ENCODE results near the gene S1PR5.
"Not testable (repeated sequence)": the region's sequence is repeated elsewhere in the genome, so short reads cannot be mapped to it uniquely, and the experiment has no call there.

S1PR5 gene

DNA sequence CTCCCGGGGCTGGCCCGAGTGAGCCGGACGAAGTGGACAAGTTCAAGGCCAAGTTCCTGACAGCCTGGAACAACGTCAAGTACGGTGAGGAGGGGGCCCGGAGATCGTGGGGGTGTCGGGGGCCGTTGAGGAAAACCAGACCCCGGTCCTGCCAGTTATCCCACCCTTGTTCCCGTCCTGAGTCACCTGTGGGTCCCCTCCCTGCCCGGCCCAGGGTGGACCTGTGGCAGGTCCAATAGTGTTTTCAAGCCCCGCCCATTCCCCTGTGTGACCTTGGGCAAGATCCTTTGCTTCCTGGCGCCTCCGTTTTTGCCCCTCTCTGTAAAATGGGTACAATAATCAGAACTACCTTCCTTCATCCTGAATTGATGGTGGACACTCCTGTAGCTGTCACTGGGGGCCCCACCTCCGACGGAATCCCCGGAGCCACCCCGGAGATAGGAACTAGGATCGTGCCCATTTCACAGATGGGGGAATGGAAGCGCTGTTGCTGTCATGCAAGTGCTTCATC is 27.1 kb upstream of the S1PR5 start:
- H3K4me1 ChIP-seq (ENCODE audit: control insufficient read depth, insufficient read depth, low read length, poor library complexity, severe bottlenecking): no peaks in the 10 kb centered on the region
- H3K4me3 ChIP-seq (ENCODE audit: extremely low read depth, insufficient read depth, low read length, poor library complexity, severe bottlenecking): peak overlapping the region; percentile 80
- H3K36me3 ChIP-seq (ENCODE audit: control insufficient read depth, insufficient read depth, low read length): peaks cover 24% of the 10 kb centered on the region
- H3K9me3 ChIP-seq (ENCODE audit: control insufficient read depth, low read length): no peaks in the 10 kb centered on the region
- 31 to 34% methylated on average over 18 to 20 of the region's 22 CpGs for WGBS, 2 experiments (ENCODE audit: insufficient coverage in 2 of 2)
- no peak overlapping the region for H3K27ac ChIP-seq (ENCODE audit: low read depth, low read length, severe bottlenecking)

DNA sequence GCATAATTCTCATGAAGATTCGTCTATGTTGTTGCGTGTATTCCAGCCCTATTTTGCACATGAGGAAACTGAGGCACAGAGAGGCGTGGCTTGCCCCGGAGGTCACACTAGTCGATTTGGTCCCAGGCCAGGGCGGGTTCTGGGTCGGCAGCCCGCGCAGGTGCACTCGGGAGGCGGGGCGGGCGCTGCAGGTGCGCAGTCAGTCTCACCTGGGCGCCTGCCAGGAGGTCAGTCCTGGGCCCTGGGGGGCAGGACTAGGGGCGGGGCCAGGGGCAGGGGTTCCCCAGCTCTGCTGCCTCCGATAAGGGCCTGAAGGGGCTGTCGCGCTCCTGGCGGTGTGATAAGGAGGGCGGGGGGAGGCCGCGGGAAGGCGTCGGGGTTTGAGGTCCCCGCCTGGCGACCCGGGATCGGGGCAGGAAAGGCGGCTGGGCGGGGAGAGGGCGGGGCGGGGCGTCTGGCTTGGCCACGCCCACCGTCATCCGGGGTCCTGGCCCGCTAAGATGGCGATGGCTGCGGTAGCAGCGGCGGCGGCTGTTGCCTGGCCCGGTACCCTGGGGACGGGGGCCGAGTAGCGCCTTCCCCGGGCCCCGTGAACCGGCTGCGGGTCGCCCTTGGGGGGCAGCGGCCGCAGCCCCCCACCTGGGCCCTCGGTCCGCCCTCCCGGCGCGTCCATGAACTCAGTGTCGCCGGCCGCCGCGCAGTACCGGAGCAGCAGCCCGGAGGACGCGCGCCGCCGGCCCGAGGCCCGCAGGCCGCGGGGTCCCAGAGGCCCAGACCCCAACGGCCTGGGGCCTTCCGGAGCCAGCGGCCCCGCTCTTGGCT is 26.4 kb upstream of the S1PR5 start, which contains the start of gene ATG4D:
TSS of gene ATG4D (plus strand) at position 485 of the 822 bp plus-strand sequence. CDS start at position 672, 187 bp downstream.
- Histone ChIP-seq H3K4me3 (ENCODE audit: extremely low read depth, insufficient read depth, low read length, poor library complexity, severe bottlenecking) (peak within 1 kb of the TSS; percentile 80), H3K9me3 (ENCODE audit: control insufficient read depth, low read length) (no peaks in the 10 kb centered on the region), H3K4me1 (ENCODE audit: control insufficient read depth, insufficient read depth, low read length, poor library complexity, severe bottlenecking) (no peaks in the 10 kb centered on the region), H3K36me3 (ENCODE audit: control insufficient read depth, insufficient read depth, low read length) (peaks cover 18% of the 10 kb centered on the region), H3K27ac (ENCODE audit: low read depth, low read length, severe bottlenecking) (no peak within 1 kb of the TSS)
- WGBS, 2 experiments (ENCODE audit: insufficient coverage in 2 of 2): 3% methylated on average over 47 to 64 of the region's 79 CpGs

DNA sequence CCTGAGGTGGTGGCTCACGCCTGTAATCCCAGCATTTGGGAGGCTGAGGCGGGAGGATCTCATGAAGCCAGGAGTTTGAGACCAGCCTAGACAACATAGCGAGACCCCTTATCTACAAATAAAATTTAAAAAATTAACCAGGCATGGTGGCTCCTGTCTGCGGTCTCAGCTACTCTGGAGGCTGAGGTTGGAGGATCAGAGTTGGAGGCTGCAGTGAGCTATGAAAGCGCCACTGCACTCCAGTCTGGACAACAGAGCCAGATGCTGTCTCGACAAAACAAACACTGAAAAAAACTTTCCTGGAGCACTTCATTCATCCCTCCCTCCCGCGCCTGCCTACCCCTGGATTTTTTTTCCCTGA is 25.8 kb upstream of the S1PR5 start:
- Histone ChIP-seq H3K4me1 (ENCODE audit: control insufficient read depth, insufficient read depth, low read length, poor library complexity, severe bottlenecking) (no peaks in the 10 kb centered on the region), H3K4me3 (ENCODE audit: extremely low read depth, insufficient read depth, low read length, poor library complexity, severe bottlenecking) (peak overlapping the region; percentile 80), H3K36me3 (ENCODE audit: control insufficient read depth, insufficient read depth, low read length) (peaks cover 12% of the 10 kb centered on the region), H3K27ac (ENCODE audit: low read depth, low read length, severe bottlenecking) (no peak overlapping the region), H3K9me3 (ENCODE audit: control insufficient read depth, low read length) (no peaks in the 10 kb centered on the region)
- WGBS, 2 experiments (ENCODE audit: insufficient coverage in 2 of 2): 71% methylated on average over 6 to 7 of the region's 8 CpGs

DNA sequence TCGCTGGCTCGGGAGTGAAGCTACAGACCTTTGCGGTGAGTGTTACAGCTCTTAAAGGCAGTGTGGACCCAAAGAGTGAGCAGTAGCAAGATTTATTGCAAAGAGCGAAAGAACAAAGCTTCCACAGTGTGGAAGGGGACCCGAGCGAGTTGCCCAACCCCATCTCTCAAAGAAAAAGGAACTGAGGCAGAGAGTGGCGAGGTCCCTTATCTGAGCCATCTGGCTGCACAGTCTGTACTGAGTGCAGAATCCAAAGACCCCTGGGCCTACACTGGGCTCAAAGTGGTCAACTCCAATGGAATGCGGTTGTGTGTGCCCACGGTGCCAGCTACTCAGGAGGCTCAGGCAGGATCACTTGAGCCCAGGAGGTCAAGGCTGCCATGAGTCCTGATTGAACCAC is 21.8 kb upstream of the S1PR5 start:
- not testable (repeated sequence) for H3K4me3 ChIP-seq (ENCODE audit: extremely low read depth, insufficient read depth, low read length, poor library complexity, severe bottlenecking); H3K4me1 ChIP-seq (ENCODE audit: control insufficient read depth, insufficient read depth, low read length, poor library complexity, severe bottlenecking); H3K27ac ChIP-seq (ENCODE audit: low read depth, low read length, severe bottlenecking); H3K9me3 ChIP-seq (ENCODE audit: control insufficient read depth, low read length); H3K36me3 ChIP-seq (ENCODE audit: control insufficient read depth, insufficient read depth, low read length)
- WGBS, 2 experiments (ENCODE audit: insufficient coverage in 2 of 2): 79 to 84% methylated on average over 5 to 7 of the region's 9 CpGs

DNA sequence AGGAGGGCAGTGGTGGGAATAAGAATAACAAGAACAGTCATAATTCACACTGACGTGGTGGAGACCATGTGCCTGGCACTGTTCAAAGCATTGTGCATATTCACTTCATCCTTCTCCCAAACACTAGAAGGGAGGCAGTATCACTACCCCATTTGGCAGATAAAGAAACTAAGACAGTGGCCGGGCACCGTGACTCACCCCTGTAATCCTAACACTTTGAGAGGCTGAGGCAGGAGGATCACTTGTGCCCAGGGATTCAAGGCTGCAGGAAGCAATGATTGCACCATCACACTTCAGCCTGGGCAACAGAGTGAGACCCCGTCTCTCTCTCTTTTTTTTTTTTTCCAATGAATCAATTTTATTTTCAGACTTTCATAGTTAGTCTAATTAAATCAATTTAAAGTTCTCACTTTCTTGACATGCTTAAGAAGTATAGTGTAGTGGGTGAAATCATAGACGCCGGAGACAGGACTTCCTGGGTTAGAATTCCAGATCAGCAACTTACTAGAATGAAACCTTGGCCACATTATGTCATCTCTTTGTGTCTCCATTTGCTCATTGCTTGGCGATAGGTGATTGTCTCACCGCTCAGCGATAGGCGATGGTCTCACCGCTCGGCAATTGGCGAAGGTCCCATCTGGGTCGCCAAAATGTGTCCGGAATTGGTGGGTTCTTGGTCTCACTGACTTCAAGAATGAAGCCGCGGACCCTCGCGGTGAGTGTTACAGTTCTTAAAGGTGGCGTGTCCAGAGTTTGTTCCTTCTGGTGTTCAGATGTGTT is 21.1 kb upstream of the S1PR5 start:
- H3K9me3 ChIP-seq (ENCODE audit: control insufficient read depth, low read length): no peaks in the 10 kb centered on the region
- H3K4me1 ChIP-seq (ENCODE audit: control insufficient read depth, insufficient read depth, low read length, poor library complexity, severe bottlenecking): no peaks in the 10 kb centered on the region
- 85 to 88% methylated on average over 13 to 14 of the region's 20 CpGs for WGBS, 2 experiments (ENCODE audit: insufficient coverage in 2 of 2)
- no peak overlapping the region for H3K4me3 ChIP-seq (ENCODE audit: extremely low read depth, insufficient read depth, low read length, poor library complexity, severe bottlenecking)
- H3K27ac ChIP-seq (ENCODE audit: low read depth, low read length, severe bottlenecking): no peak overlapping the region
- H3K36me3 ChIP-seq (ENCODE audit: control insufficient read depth, insufficient read depth, low read length): no peaks in the 10 kb centered on the region

DNA sequence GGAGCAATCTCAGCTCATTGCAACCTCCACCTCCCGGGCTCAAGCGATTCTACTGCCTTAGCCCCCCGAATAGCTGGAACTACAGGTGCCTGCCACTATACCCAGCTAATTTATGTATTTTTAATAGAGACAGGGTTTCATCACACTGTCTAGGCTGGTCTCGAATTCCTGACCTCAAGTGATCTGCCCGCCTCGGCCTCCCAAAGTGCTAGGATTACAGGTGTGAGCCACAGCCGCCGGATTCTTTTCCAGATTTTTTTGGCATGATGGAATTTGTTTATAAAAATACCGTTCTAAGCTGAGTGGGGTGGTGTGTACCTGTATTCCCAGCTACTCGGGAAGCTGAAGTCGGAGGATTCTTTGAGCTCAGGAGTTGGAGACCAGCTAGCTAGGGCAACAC is 20.4 kb upstream of the S1PR5 start:
- H3K9me3 ChIP-seq (ENCODE audit: control insufficient read depth, low read length): no peaks in the 10 kb centered on the region
- H3K36me3 ChIP-seq (ENCODE audit: control insufficient read depth, insufficient read depth, low read length): no peaks in the 10 kb centered on the region
- H3K4me3 ChIP-seq (ENCODE audit: extremely low read depth, insufficient read depth, low read length, poor library complexity, severe bottlenecking): no peak overlapping the region
- 82% methylated on average over 6 to 9 of the region's 11 CpGs for WGBS, 2 experiments (ENCODE audit: insufficient coverage in 2 of 2)
- H3K27ac ChIP-seq (ENCODE audit: low read depth, low read length, severe bottlenecking): no peak overlapping the region
- no peaks in the 10 kb centered on the region for H3K4me1 ChIP-seq (ENCODE audit: control insufficient read depth, insufficient read depth, low read length, poor library complexity, severe bottlenecking)

DNA sequence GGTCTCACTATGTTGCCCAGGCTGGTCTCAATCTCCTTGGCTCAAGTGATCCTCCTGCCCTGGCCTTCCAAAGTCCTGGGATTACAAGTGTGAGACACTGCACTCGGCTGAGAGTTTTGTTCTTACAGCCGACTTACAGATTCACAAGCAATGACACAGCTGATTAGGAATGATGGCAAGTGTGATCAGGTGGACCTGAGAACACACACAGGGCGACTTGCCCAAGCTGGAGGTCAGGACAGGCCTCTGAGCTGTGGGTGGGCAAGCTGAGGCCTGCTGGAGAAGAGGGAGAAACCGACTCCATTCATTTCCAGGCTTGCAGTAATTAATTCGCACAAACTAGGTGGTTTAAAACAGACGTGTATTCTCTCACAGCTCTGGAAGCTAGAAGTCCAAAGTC is 18.4 kb upstream of the S1PR5 start:
- no peak overlapping the region for H3K4me3 ChIP-seq (ENCODE audit: extremely low read depth, insufficient read depth, low read length, poor library complexity, severe bottlenecking)
- H3K27ac ChIP-seq (ENCODE audit: low read depth, low read length, severe bottlenecking): no peak overlapping the region
- no peaks in the 10 kb centered on the region for H3K9me3 ChIP-seq (ENCODE audit: control insufficient read depth, low read length)
- WGBS, 2 experiments (ENCODE audit: insufficient coverage in 2 of 2): 86 to 94% methylated on average over 5 to 6 of the region's 6 CpGs
- no peaks in the 10 kb centered on the region for H3K36me3 ChIP-seq (ENCODE audit: control insufficient read depth, insufficient read depth, low read length)
- H3K4me1 ChIP-seq (ENCODE audit: control insufficient read depth, insufficient read depth, low read length, poor library complexity, severe bottlenecking): no peaks in the 10 kb centered on the region

DNA sequence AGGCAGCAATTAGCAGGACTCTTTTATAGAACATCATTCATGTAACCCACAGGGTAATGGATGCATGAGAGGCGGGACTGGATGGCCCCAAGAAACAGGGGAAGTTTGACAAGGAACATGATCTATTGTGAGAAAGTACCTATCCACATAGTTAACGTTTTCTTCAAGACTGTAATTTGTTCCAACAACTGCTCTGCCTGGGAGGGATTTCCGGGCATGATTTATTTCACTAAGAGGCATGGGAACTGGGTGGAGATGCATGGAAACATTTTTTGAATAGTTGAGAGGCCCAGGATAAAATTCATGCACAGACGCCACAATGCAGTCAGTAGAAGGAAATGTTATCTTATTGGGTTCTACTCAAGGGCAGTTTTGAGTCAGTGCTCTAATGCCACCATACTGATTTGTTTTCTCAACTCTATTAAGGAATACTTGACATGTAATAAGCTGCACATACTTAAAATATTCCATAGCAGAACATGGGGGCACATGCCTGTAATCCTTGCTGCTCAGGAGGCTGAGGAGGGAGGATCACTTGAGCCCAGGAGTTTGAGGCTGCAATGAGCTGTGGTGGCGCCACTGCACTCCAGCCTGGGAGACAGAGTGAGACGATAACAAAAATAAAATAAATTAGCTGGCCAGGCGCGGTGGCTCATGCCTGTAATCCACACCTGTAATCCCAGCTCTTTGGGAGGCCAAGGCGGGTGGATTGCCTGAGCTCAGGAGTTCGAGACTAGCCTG is 16.6 kb upstream of the S1PR5 start:
- Histone ChIP-seq H3K9me3 (ENCODE audit: control insufficient read depth, low read length) (no peaks in the 10 kb centered on the region), H3K36me3 (ENCODE audit: control insufficient read depth, insufficient read depth, low read length) (no peaks in the 10 kb centered on the region), H3K4me1 (ENCODE audit: control insufficient read depth, insufficient read depth, low read length, poor library complexity, severe bottlenecking) (no peaks in the 10 kb centered on the region), H3K4me3 (ENCODE audit: extremely low read depth, insufficient read depth, low read length, poor library complexity, severe bottlenecking) (no peak overlapping the region), H3K27ac (ENCODE audit: low read depth, low read length, severe bottlenecking) (no peak overlapping the region)
- WGBS, 2 experiments (ENCODE audit: insufficient coverage in 2 of 2): 84 to 89% methylated on average over 8 of the region's 10 CpGs

DNA sequence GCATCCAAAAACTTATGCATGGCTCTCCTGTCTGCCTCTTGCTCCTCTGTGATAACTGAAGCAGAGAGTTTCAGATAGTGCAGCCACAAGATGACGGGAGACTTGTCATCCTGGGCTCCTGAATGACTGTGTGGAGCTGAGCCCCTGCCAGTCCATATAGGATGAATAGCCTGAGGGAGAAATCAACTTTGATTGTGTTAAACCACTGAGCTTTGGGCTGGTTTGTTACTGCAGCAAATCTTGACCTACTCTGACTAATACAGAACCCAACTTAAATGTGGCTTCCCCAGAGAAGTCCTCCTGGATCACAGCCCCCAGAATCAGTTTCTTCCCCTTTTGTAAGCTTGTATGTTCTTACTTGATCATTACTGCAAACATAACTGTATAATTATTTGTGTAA is 15.2 kb upstream of the S1PR5 start:
- Histone ChIP-seq H3K27ac (ENCODE audit: low read depth, low read length, severe bottlenecking) (no peak overlapping the region), H3K9me3 (ENCODE audit: control insufficient read depth, low read length) (no peaks in the 10 kb centered on the region), H3K4me1 (ENCODE audit: control insufficient read depth, insufficient read depth, low read length, poor library complexity, severe bottlenecking) (no peaks in the 10 kb centered on the region), H3K36me3 (ENCODE audit: control insufficient read depth, insufficient read depth, low read length) (no peaks in the 10 kb centered on the region), H3K4me3 (ENCODE audit: extremely low read depth, insufficient read depth, low read length, poor library complexity, severe bottlenecking) (no peak overlapping the region)
- WGBS, 2 experiments (ENCODE audit: insufficient coverage in 2 of 2): 100% methylated on average over 1 of the region's 1 CpG; no CpG with 5 or more reads in 1 of the 2 experiments

DNA sequence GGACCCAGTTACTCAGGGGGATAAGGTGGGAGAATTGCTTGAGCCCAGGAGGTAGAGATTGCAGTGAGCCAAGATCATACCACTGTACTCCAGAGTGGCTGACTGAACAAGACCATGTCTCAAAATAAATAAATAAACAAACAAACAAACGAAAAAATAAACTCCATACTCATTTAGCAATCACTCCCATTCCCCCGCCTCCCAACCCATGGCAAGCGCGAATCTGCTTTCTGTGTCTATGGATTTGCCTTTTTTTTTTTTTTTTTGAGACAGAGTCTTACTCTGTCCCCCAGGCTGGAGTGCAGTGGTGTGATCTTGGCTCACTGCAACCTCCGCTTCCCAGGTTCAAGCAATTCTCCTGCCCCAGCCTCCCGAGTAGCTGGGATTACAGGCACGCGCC is 9.6 kb upstream of the S1PR5 start:
- not testable (repeated sequence) for H3K9me3 ChIP-seq (ENCODE audit: control insufficient read depth, low read length); H3K27ac ChIP-seq (ENCODE audit: low read depth, low read length, severe bottlenecking); H3K36me3 ChIP-seq (ENCODE audit: control insufficient read depth, insufficient read depth, low read length); H3K4me1 ChIP-seq (ENCODE audit: control insufficient read depth, insufficient read depth, low read length, poor library complexity, severe bottlenecking); H3K4me3 ChIP-seq (ENCODE audit: extremely low read depth, insufficient read depth, low read length, poor library complexity, severe bottlenecking)
- 80 to 86% methylated on average over 3 to 5 of the region's 8 CpGs for WGBS, 2 experiments (ENCODE audit: insufficient coverage in 2 of 2)
